ENCODE measurements around the gene IRX6.

- TF ChIP-seq CTCF (conservative IDR thresholded peaks at IDR 0.05; ENCODE audit: low read depth in 2 of 2) (no peak), POLR2AphosphoS5 (IDR thresholded peaks at IDR 0.05; ENCODE audit: low read depth) (no peak)
These were observed 41.6 kb upstream of the IRX6 start for GRCh38 chr16:55282441-55282840.

Measured in GM23338 (cell line).